PC-3 (cell line): ENCODE measurements around the gene SYMPK. TPM values are rescaled to one million over a fixed set of nuclear protein-coding genes. Genes with fewer than 3 reads are reported as not detected.

ENCODE experiments used
- ATAC-seq: fragments of 200-7000 bp; cut with Tn5 transposase; 2 replicates; pipeline ENCODE4 v1.9.1; 2020; ENCODE audit warnings: mild to moderate bottlenecking, moderate library complexity
- BruUV-seq: library from RNA; stranded (reverse); fragments of 400-500 nt; replicated peaks from 2 replicates; lab custom pipeline; 2021; lab: Mats Ljungman, UMichigan
- CTCF ChIA-PET: fragments of 300-600 bp; sonication (Branson Sonifier 250); formaldehyde crosslinking; loops from one replicate; lab custom pipeline; 2022; ENCODE audit warnings: antibody characterized with exemption; lab: Charles Lee
- POLR2A ChIA-PET: fragments of 300-600 bp; sonication (Branson Sonifier 250); formaldehyde crosslinking; loops from one replicate; lab custom pipeline; 2022; ENCODE audit warnings: antibody characterized with exemption; ENCODE audit not compliant: unreplicated experiment; lab: Charles Lee
- DNase-seq: peaks from one replicate; pipeline ENCODE4 v3.0.0-alpha.2; 2015
- H2AFZ ChIP-seq: fragments of 300-600 bp; sonication (generic); 2 replicates; pipeline ENCODE4 v1.6.0; 2016; ENCODE audit warnings: antibody characterized with exemption, low read length
- H3F3A ChIP-seq: fragments of 300-600 bp; sonication (generic); one replicate; pipeline ENCODE4 v1.6.0; 2017; ENCODE audit warnings: antibody characterized with exemption, low read length, control low read depth, mild to moderate bottlenecking; ENCODE audit not compliant: unreplicated experiment
- H3K27ac ChIP-seq: fragments of 300-600 bp; sonication (generic); 2 replicates; pipeline ENCODE4 v1.5.1; 2016; ENCODE audit warnings: mild to moderate bottlenecking, low read length
- H3K27me3 ChIP-seq: fragments of 300-600 bp; sonication (generic); 2 replicates; pipeline ENCODE4 v1.6.1; 2016; ENCODE audit warnings: low read length, mixed read lengths
- H3K36me3 ChIP-seq: fragments of 300-600 bp; sonication (generic); 2 replicates; pipeline ENCODE4 v1.6.1; 2016; ENCODE audit warnings: low read depth, mixed run types, low read length, mixed read lengths
- H3K4me1 ChIP-seq: fragments of 300-600 bp; sonication (generic); 2 replicates; pipeline ENCODE4 v1.5.1; 2016; ENCODE audit warnings: low read length; ENCODE audit not compliant: insufficient read depth
- H3K4me2 ChIP-seq: fragments of 300-600 bp; sonication (generic); 2 replicates; pipeline ENCODE4 v1.6.0; 2016; ENCODE audit warnings: low read length
- H3K4me3 ChIP-seq: fragments of 300-600 bp; sonication (generic); 2 replicates; pipeline ENCODE4 v1.5.1; 2016; ENCODE audit warnings: mild to moderate bottlenecking, low read length, mixed read lengths
- H3K79me2 ChIP-seq: fragments of 300-600 bp; sonication (generic); 2 replicates; pipeline ENCODE4 v1.6.1; 2017; ENCODE audit warnings: low read length, mixed read lengths
- H3K9ac ChIP-seq: fragments of 300-600 bp; sonication (generic); 2 replicates; pipeline ENCODE4 v1.6.0; 2016; ENCODE audit warnings: mild to moderate bottlenecking, low read length
- H3K9me2 ChIP-seq: fragments of 300-600 bp; sonication (generic); replicated peaks from 2 replicates; pipeline ENCODE4 v1.6.1; 2016; ENCODE audit warnings: mixed run types, low read length, mixed read lengths
- H3K9me3 ChIP-seq: fragments of 300-600 bp; sonication (generic); 2 replicates; pipeline ENCODE4 v1.6.1; 2016; ENCODE audit warnings: low read length, mixed read lengths
- H4K20me1 ChIP-seq: fragments of 300-600 bp; sonication (generic); 2 replicates; pipeline ENCODE4 v1.6.1; 2016; ENCODE audit warnings: low read length, mixed read lengths
- CTCF ChIP-seq: fragments of 300-600 bp; sonication (generic); conservative IDR thresholded peaks from 2 replicates; pipeline ENCODE4 v1.5.1; 2017; ENCODE audit warnings: antibody characterized with exemption, low read depth, mild to moderate bottlenecking, low read length
- EZH2 ChIP-seq: fragments of 300-600 bp; sonication (generic); IDR thresholded peaks from one replicate; pipeline ENCODE4 v1.6.1; 2017; ENCODE audit warnings: antibody characterized with exemption, mild to moderate bottlenecking, low read length; ENCODE audit not compliant: unreplicated experiment
- EZH2phosphoT487 ChIP-seq: fragments of 300-600 bp; sonication (generic); IDR thresholded peaks from 2 replicates; pipeline ENCODE4 v1.6.1; 2018; ENCODE audit warnings: mild to moderate bottlenecking, antibody characterized with exemption, low read length, borderline replicate concordance
- intact Hi-C: fragments of 100-400 bp; cut with micrococcal nuclease; formaldehyde crosslinking; loops from 2 replicates; pipeline ENCODE4 v1.9.0; 2023
- total RNA-seq: library from RNA; depleted of rRNA; stranded (reverse); fragments of >200 nt; gene quantifications from 2 replicates; pipeline ENCODE4 v1.2.3, GENCODE V29; 2014

The SYMPK gene
- total RNA-seq, 1 experiment from 2014 or later: 36.6 TPM

GRCh38 chr19:45905011-45905410 is 42.1 kb upstream of the SYMPK start:
- BruUV-seq: no TSS peak
- no peaks in the 10 kb centered on the region for H3K36me3 ChIP-seq
- H3K27ac ChIP-seq: no peak overlapping the region
- no peak overlapping the region for H3K4me2 ChIP-seq
- no peaks in the 10 kb centered on the region for H4K20me1 ChIP-seq
- peaks cover 10% of the 10 kb centered on the region; the same call in 1 of the 2 replicates for H3K79me2 ChIP-seq
- ATAC-seq (no peak), DNase-seq (no peak)
- no peaks in the 10 kb centered on the region for H3K9me3 ChIP-seq
- ChIA-PET POLR2A (no interaction called here), CTCF (no interaction called here)
- peaks cover 11% of the 10 kb centered on the region for H3K4me1 ChIP-seq
- no peaks in the 10 kb centered on the region for H3K27me3 ChIP-seq
- H3F3A ChIP-seq: no peaks in the 10 kb centered on the region
- H3K4me3 ChIP-seq: no peak overlapping the region
- H3K9ac ChIP-seq: no peak overlapping the region
- H2AFZ ChIP-seq: no peak overlapping the region
- H3K9me2 ChIP-seq: no peaks in the 10 kb centered on the region
- no peak for TF ChIP-seq EZH2phosphoT487
- no peak for TF ChIP-seq EZH2
- intact Hi-C loops: no loop called here

DNA sequence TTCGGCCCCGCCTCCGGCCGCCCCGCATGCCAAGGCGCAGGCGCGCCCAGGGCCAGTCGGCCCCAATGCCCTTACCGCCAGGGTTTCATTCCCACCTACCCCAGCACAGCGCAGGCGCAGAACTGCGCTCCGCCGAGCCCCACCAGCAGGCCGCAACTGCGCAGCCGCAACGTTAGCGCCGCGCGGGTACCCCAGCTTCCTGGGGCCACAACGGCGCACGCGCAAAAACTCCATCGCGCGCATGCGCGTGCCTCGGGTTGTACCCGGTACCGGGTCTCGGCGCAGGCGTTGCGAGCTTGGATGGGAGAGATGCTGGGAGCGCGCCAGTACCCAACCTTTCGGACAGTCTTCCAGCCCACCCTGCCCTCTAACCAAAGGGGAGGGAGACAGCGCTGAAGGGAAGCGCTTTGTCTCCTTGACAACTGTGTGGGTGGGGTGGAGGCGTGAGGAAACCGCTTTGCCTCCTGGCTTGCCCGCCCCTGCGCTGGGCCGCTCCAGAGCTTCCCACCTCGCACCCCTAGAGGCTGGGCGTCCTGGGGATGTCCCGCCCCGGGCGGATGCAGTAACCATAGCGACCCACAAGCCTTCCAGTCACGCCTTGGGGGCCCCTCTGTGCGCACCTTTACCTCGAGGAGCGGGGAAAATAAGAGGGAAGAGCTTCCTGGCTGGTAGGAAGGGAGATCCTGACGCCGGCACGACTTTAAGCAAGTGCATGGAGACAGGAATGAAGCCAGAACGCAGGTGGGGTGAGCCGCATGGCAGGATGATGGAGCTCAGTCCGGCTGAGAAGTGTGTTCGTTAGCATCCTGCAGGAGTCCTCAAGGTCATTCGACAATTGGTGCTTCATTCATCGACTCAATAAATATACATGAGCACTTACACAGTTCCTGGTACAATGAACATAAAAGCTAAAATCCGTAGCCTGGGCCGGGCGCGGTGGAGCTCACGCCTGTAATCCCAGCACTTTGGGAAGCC is 40.0 kb upstream of the SYMPK start:
- Histone ChIP-seq H3K9ac (peak overlapping the region; percentile 33; the same call in 1 of the 2 replicates), H3F3A (no peaks in the 10 kb centered on the region), H3K36me3 (no peaks in the 10 kb centered on the region), H3K27me3 (no peaks in the 10 kb centered on the region), H3K9me2 (no peaks in the 10 kb centered on the region), H3K9me3 (no peaks in the 10 kb centered on the region), H3K4me1 (peaks cover 11% of the 10 kb centered on the region), H3K4me2 (peak overlapping the region; percentile 85), H4K20me1 (no peaks in the 10 kb centered on the region), H3K4me3 (peak overlapping the region; percentile 85), H3K79me2 (peaks cover 10% of the 10 kb centered on the region; the same call in 1 of the 2 replicates), H3K27ac (no peak overlapping the region), H2AFZ (peak overlapping the region; percentile 90)
- ChIA-PET CTCF (interaction anchor here (0.7 kb wide), 1 partner anchor 17 kb away, joined by 3 read pairs; the partner anchor contains the start of gene IRF2BP1), POLR2A (interaction anchor here (0.5 to 0.7 kb wide), 6 partner anchors 53 to 640 kb away, joined by 3 to 19 read pairs (median 8); no protein-coding TSS in a partner anchor)
- peak; percentile 97 for DNase-seq
- TSS peak; percentile 70 for BruUV-seq
- peak; percentile 91 for ATAC-seq
- intact Hi-C loops: loop anchor here (2.0 kb wide), 1 partner anchor 24 kb away; no protein-coding TSS in a partner anchor
- no peak for TF ChIP-seq CTCF
- TF ChIP-seq EZH2phosphoT487: no peak
- no peak for TF ChIP-seq EZH2

DNA sequence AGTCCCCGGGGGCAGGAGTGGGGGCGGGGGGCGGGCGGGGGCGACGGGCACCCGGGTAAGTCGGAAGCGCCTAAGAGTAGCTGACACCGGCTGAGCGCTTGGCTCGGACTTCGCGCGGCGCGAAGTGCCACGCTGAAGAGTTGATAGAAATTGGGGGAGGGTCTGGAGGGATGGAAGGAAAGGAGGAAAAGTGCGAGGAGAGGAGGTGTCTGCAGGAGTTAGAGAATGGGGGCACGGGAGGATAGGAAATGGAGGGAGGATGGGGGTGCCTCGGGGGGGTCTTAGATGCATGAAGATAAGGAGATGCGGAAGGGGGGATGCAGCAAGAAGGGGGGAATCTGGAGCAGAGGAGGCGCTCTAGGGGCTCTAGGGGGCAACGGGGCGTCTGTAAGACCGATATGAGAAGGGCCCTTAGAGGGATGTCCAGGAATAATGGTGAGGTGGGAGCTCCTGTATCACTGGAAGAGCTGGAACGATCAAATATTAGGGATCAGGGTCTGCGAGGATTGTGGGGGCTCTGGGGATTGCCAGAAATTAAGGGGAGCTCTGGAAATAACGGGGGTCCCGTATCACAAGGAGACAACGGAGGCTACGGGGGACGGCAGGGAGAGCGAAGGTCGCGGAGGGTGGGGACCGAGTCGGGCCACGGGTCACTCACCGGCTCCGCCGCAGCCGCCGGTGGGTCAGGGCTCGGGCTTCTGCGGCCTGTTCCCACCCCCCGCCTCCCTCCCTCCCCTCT is 39.1 kb upstream of the SYMPK start, which contains the start of gene MYPOP:
Gene MYPOP (minus strand): TSS at position 702 of the 739 bp plus-strand sequence. CDS start 840 bp downstream, outside the sequence.
- ChIA-PET POLR2A (interaction anchor here (0.6 to 0.7 kb wide), 3 partner anchors 54 to 433 kb away, joined by 3 to 10 read pairs (median 4); no protein-coding TSS in a partner anchor), CTCF (no interaction called here)

More for the DNA sequence above, 39.1 kb upstream of the SYMPK start, which contains the start of gene MYPOP:
- TF ChIP-seq CTCF (no peak), EZH2 (no peak), EZH2phosphoT487 (no peak)
- ATAC-seq: no peak
- Histone ChIP-seq H3K9me3 (no peaks in the 10 kb centered on the region), H3K27me3 (no peaks in the 10 kb centered on the region), H3K4me1 (peaks cover 11% of the 10 kb centered on the region), H3K27ac (no peak within 1 kb of the TSS), H3K36me3 (no peaks in the 10 kb centered on the region), H3F3A (no peaks in the 10 kb centered on the region), H3K9me2 (no peaks in the 10 kb centered on the region), H4K20me1 (no peaks in the 10 kb centered on the region), H3K9ac (peak within 1 kb of the TSS; percentile 72), H3K79me2 (peaks cover 10% of the 10 kb centered on the region; the same call in 1 of the 2 replicates), H2AFZ (peak within 1 kb of the TSS; percentile 90), H3K4me2 (peak within 1 kb of the TSS; percentile 93), H3K4me3 (peak within 1 kb of the TSS; percentile 85)
- intact Hi-C loops: loop anchor here (2.0 kb wide), 1 partner anchor 25 kb away; no protein-coding TSS in a partner anchor
- DNase-seq: no peak
- TSS peak; percentile 33 for BruUV-seq
